ENCODE data around the gene SH3PXD2A. TPM values are rescaled to one million over a fixed set of nuclear protein-coding genes. Genes with fewer than 3 reads are reported as not detected.

The SH3PXD2A gene
- total and polyA plus RNA-seq, 2 of the 4 experiments (the other 2 are of a cell fraction): 6.3 to 23.0 TPM

- Histone ChIP-seq H4K91ac (ENCODE audit: insufficient read depth, low read depth, low read length) (no peak overlapping the region), H3K9me1 (ENCODE audit: insufficient read depth, low read length) (peaks cover 27% of the 10 kb centered on the region), H3K23ac (ENCODE audit: low read depth, low read length) (no peak overlapping the region), H3K4me1 (ENCODE audit: control insufficient read depth, insufficient read depth, low read length) (peaks cover 28% of the 10 kb centered on the region), H4K5ac (ENCODE audit: low read depth, low read length) (no peak overlapping the region), H4K8ac (ENCODE audit: low read depth in 2 of 2, low read length in 2 of 2) (no peak overlapping the region), H2BK15ac (ENCODE audit: low read depth, low read length) (no peak overlapping the region), H2AK9ac (replicated peaks; ENCODE audit: low read depth, low read length, poor library complexity) (no peak overlapping the region), H3K14ac (replicated peaks; ENCODE audit: low read depth, low read length) (no peak overlapping the region), H3K18ac (ENCODE audit: low read depth, low read length) (no peak overlapping the region), H3K36me3 (ENCODE audit: control insufficient read depth, insufficient read depth, low read length) (peaks cover 9% of the 10 kb centered on the region; the same call in 1 of the 2 replicates), H3K4me3 (ENCODE audit: insufficient read depth, low read depth, low read length) (no peak overlapping the region), H2BK120ac (ENCODE audit: low read depth, low read length) (no peak overlapping the region), H3K27me3 (ENCODE audit: control insufficient read depth, insufficient read depth, low read length) (no peaks in the 10 kb centered on the region), H2BK20ac (ENCODE audit: low read depth, low read length) (no peak overlapping the region), H3K27ac (ENCODE audit: insufficient read depth, low read length) (no peak overlapping the region), H3K9ac (ENCODE audit: low read depth, low read length) (no peak overlapping the region), H3K9me3 (ENCODE audit: control insufficient read depth, insufficient read depth, low read length) (no peaks in the 10 kb centered on the region), H3K4ac (ENCODE audit: low read depth, low read length) (no peak overlapping the region), H2AK5ac (ENCODE audit: low read depth, low read length) (no peak overlapping the region; the same call in 1 of the 2 replicates), H3K4me2 (ENCODE audit: low read depth, low read length) (no peak overlapping the region), H4K20me1 (ENCODE audit: insufficient read depth, low read length) (no peaks in the 10 kb centered on the region), H3K79me1 (ENCODE audit: low read depth in 1 of 2, low read length in 2 of 2) (peaks cover 35 to 80% of the 10 kb centered on the region in 2 experiments), H2BK5ac (ENCODE audit: low read depth, low read length, poor library complexity, severe bottlenecking) (no peak overlapping the region), H2AFZ (replicated peaks; ENCODE audit: low read length, poor library complexity) (no peak overlapping the region), H3K56ac (ENCODE audit: extremely low read depth, insufficient read depth, low read length) (no peak overlapping the region)
- in situ Hi-C loops (cut with MboI; ENCODE audit: low sequenced_read_pairs): no loop called here
- POLR2A ChIA-PET (ENCODE audit: unreplicated experiment): no interaction called here
- ATAC-seq (ENCODE audit: low read depth) (no peak), DNase-seq (no peak)
- no TSS peak for BruUV-seq (replicated peaks)
- WGBS, 2 experiments (ENCODE audit: extremely low coverage in 2 of 2, insufficient read length in 1 of 2): 50% methylated on average over 1 of the region's 10 CpGs; no CpG with 5 or more reads in 1 of the 2 experiments
- intact Hi-C loops (cut with micrococcal nuclease): no loop called here
- CTCF ChIA-PET: no interaction called here
- dilution Hi-C loops (cut with HindIII; ENCODE audit: low sequenced_read_pairs, unreplicated experiment): loop anchor here (10.0 kb wide), 1 partner anchor 57 kb away; no protein-coding TSS in a partner anchor
- TF ChIP-seq CTCF (conservative IDR thresholded peaks at IDR 0.05; ENCODE audit: low read depth, low read length) (no peak), BHLHE40 (IDR thresholded peaks at IDR 0.05; ENCODE audit: low read depth, low read length) (no peak)
Observed at GRCh38 chr10:103671126-103671895, 184.1 kb downstream of the SH3PXD2A start.
